Astrocyte (in vitro differentiated cells and primary cell): ENCODE data around the gene GPR34. TPM values are rescaled to one million over a fixed set of nuclear protein-coding genes. Genes with fewer than 3 reads are reported as not detected.

Experiments used
- DNase-seq: peaks from one replicate; pipeline ENCODE4 v3.0.0-alpha.2; 2010; ENCODE audit warnings: low read depth
- FAIRE-seq: peaks from 2 replicates; lab custom pipeline; 2011; peaks lifted over from hg19 to GRCh38; lab: Jason Lieb, UNC
- H2AFZ ChIP-seq: 2 replicates; pipeline ENCODE4 v1.6.0; 2012; ENCODE audit warnings: low read depth, low read length, inconsistent platforms
- H3K27ac ChIP-seq: 2 replicates; pipeline ENCODE4 v1.5.1; 2011; ENCODE audit warnings: low read depth, low read length, inconsistent platforms
- H3K27me3 ChIP-seq: 2 replicates; pipeline ENCODE4 v1.6.0; 2011; ENCODE audit warnings: low read length, inconsistent platforms; ENCODE audit not compliant: insufficient read depth
- H3K36me3 ChIP-seq: 2 replicates; pipeline ENCODE4 v1.5.1; 2011; ENCODE audit warnings: low read length, inconsistent platforms; ENCODE audit not compliant: insufficient read depth
- H3K4me1 ChIP-seq: 2 replicates; pipeline ENCODE4 v1.5.1; 2011; ENCODE audit warnings: low read length, inconsistent platforms; ENCODE audit not compliant: insufficient read depth
- H3K4me2 ChIP-seq: 2 replicates; pipeline ENCODE4 v1.6.0; 2012; ENCODE audit warnings: low read length, inconsistent platforms
- H3K4me3 ChIP-seq: 2 replicates; pipeline ENCODE4 v1.5.1; 2011; ENCODE audit warnings: low read depth, mild to moderate bottlenecking, low read length, inconsistent platforms; ENCODE audit not compliant: insufficient read depth
- H3K79me2 ChIP-seq: 2 replicates; pipeline ENCODE4 v1.6.0; 2012; ENCODE audit warnings: mild to moderate bottlenecking, low read length, inconsistent platforms; ENCODE audit not compliant: insufficient read depth
- H3K9ac ChIP-seq: 2 replicates; pipeline ENCODE4 v1.6.0; 2012; ENCODE audit warnings: mild to moderate bottlenecking, low read length, inconsistent platforms
- H3K9me3 ChIP-seq: 2 replicates; pipeline ENCODE4 v1.5.1; 2012; ENCODE audit warnings: low read depth, mild to moderate bottlenecking, low read length, inconsistent platforms; ENCODE audit not compliant: insufficient read depth
- H4K20me1 ChIP-seq: 2 replicates; pipeline ENCODE4 v1.6.0; 2012; ENCODE audit warnings: low read length, inconsistent platforms; ENCODE audit not compliant: insufficient read depth
- H3K27ac Mint-ChIP-seq: one replicate; pipeline ENCODE4 v1.8.0; 2021; ENCODE audit warnings: mild to moderate bottlenecking, mixed read lengths; ENCODE audit not compliant: unreplicated experiment
- H3K27me3 Mint-ChIP-seq: one replicate; pipeline ENCODE4 v1.8.0; 2021; ENCODE audit warnings: low read depth, mixed read lengths; ENCODE audit not compliant: unreplicated experiment
- H3K36me3 Mint-ChIP-seq: one replicate; pipeline ENCODE4 v1.8.0; 2021; ENCODE audit warnings: low read depth, mixed read lengths; ENCODE audit not compliant: unreplicated experiment
- H3K4me1 Mint-ChIP-seq: one replicate; pipeline ENCODE4 v1.8.0; 2021; ENCODE audit warnings: low read depth, mixed read lengths; ENCODE audit not compliant: unreplicated experiment
- H3K4me3 Mint-ChIP-seq: one replicate; pipeline ENCODE4 v1.8.0; 2021; ENCODE audit warnings: mild to moderate bottlenecking, moderate library complexity, mixed read lengths; ENCODE audit not compliant: unreplicated experiment
- H3K9me3 Mint-ChIP-seq: one replicate; pipeline ENCODE4 v1.8.0; 2021; ENCODE audit warnings: mild to moderate bottlenecking, mixed read lengths; ENCODE audit not compliant: unreplicated experiment
- CTCF ChIP-seq: IDR thresholded peaks from 2 replicates; pipeline ENCODE4 v1.5.1; 2011; ENCODE audit warnings: low read depth, mild to moderate bottlenecking, inconsistent platforms, low read length, moderate library complexity; ENCODE audit not compliant: insufficient read depth
- EZH2 ChIP-seq: IDR thresholded peaks from 2 replicates; pipeline ENCODE4 v1.6.1; 2012; ENCODE audit warnings: mild to moderate bottlenecking, low read length, inconsistent platforms; ENCODE audit not compliant: insufficient read depth
- total RNA-seq: library from RNA; stranded (reverse); gene quantifications from 2 replicates; pipeline ENCODE4 v1.2.1, GENCODE V29; 2021

Gene GPR34
- total RNA-seq, 1 donor from 2014 or later: not detected

GRCh38 chrX:41684940-41685339 lies 3.8 kb upstream of the GPR34 start:
- no peaks in the 10 kb centered on the region for H3K27me3 ChIP-seq
- Mint-ChIP-seq H3K27ac (no peak overlapping the region), H3K36me3 (no peaks in the 10 kb centered on the region), H3K27me3 (no peaks in the 10 kb centered on the region), H3K9me3 (no peaks in the 10 kb centered on the region), H3K4me3 (no peak overlapping the region), H3K4me1 (no peaks in the 10 kb centered on the region)
- no peaks in the 10 kb centered on the region for H4K20me1 ChIP-seq
- DNase-seq (no peak), FAIRE-seq (peak; percentile 86)
- H3K4me2 ChIP-seq: no peak overlapping the region
- no peaks in the 10 kb centered on the region for H3K9me3 ChIP-seq
- H3K9ac ChIP-seq: no peak overlapping the region
- no peaks in the 10 kb centered on the region for H3K36me3 ChIP-seq
- H3K4me1 ChIP-seq: no peaks in the 10 kb centered on the region
- H3K79me2 ChIP-seq: no peaks in the 10 kb centered on the region
- no peak overlapping the region for H3K27ac ChIP-seq
- no peak overlapping the region for H3K4me3 ChIP-seq
- no peak overlapping the region for H2AFZ ChIP-seq
- TF ChIP-seq CTCF: no peak
- no peak for TF ChIP-seq EZH2

GRCh38 chrX:41686788-41687187 lies 2.0 kb upstream of the GPR34 start:
- no peak overlapping the region for H3K4me3 Mint-ChIP-seq
- TF ChIP-seq EZH2 (no peak), CTCF (no peak)
- Histone ChIP-seq H3K4me3 (no peak overlapping the region), H2AFZ (no peak overlapping the region), H3K4me2 (no peak overlapping the region), H3K27ac (no peak overlapping the region), H3K9me3 (no peaks in the 10 kb centered on the region), H3K4me1 (no peaks in the 10 kb centered on the region), H3K79me2 (no peaks in the 10 kb centered on the region), H3K27me3 (no peaks in the 10 kb centered on the region), H3K36me3 (no peaks in the 10 kb centered on the region), H3K9ac (no peak overlapping the region), H4K20me1 (no peaks in the 10 kb centered on the region)
- DNase-seq: no peak
- no peaks in the 10 kb centered on the region for H3K9me3 Mint-ChIP-seq
- FAIRE-seq: no peak
- H3K27ac Mint-ChIP-seq: no peak overlapping the region
- H3K27me3 Mint-ChIP-seq: no peaks in the 10 kb centered on the region
- H3K36me3 Mint-ChIP-seq: no peaks in the 10 kb centered on the region
- no peaks in the 10 kb centered on the region for H3K4me1 Mint-ChIP-seq

GRCh38 chrX:41688156-41688555 lies 617 bp upstream of the GPR34 start:
- FAIRE-seq: peak; percentile 97

More at GRCh38 chrX:41688156-41688555, 617 bp upstream of the GPR34 start:
- Mint-ChIP-seq H3K27ac (no peak overlapping the region), H3K27me3 (no peaks in the 10 kb centered on the region), H3K36me3 (no peaks in the 10 kb centered on the region), H3K4me1 (no peaks in the 10 kb centered on the region), H3K9me3 (no peaks in the 10 kb centered on the region), H3K4me3 (no peak overlapping the region)
- no peaks in the 10 kb centered on the region for H3K9me3 ChIP-seq
- H3K4me3 ChIP-seq: no peak overlapping the region
- no peak overlapping the region for H3K4me2 ChIP-seq
- H3K36me3 ChIP-seq: no peaks in the 10 kb centered on the region
- TF ChIP-seq EZH2: no peak
- no peak for TF ChIP-seq CTCF
- H2AFZ ChIP-seq: no peak overlapping the region
- no peaks in the 10 kb centered on the region for H3K4me1 ChIP-seq
- H3K27ac ChIP-seq: no peak overlapping the region
- no peaks in the 10 kb centered on the region for H3K27me3 ChIP-seq
- no peak overlapping the region for H3K9ac ChIP-seq
- no peak for DNase-seq
- H3K79me2 ChIP-seq: no peaks in the 10 kb centered on the region
- no peaks in the 10 kb centered on the region for H4K20me1 ChIP-seq
